ENCODE measurements around the gene ARHGEF11. TPM values are rescaled to one million over a fixed set of nuclear protein-coding genes. Genes with fewer than 3 reads are reported as not detected.

The ARHGEF11 gene
- total and polyA plus RNA-seq, 9 of the 15 experiments (the other 6 are each of a cell fraction or from before 2014, with no cell fraction given), result 0.14 to 15.5 (median 9.0) TPM

DNA sequence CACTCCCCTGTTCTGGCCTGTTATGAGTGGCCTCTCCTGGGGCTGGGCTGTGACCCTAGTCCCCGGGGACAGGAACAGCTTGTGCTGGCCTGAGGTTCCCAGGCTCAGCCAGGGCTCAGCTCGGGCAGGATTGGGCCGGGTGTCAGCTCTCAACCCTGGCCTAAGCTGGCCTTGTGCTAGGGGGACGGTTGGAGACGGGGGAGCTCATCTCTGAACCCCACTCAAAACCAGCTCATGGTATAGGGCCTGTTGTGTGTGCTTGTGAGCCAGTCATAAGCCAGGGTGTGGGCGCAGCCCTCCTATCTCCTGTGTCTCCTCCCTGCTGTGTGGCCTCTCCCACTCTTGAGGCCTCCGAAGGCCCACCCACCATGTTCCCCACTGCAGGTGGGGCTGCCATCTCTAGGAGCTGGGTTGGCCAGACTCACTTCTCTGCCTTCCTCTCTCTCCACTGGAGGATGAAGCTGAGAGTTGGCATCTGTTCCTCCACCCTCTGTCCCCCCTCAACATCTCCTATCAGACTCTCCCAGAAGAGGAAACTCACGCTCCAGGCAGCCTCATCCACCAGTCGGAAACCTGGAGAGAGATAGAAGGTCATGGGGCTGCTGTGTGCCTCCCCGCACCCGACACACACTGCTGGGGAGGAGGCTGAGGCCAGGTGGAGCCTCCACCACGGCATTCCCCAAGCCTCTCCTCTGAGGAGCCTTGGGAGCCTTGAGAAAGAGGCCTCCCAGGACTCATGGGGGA lies 150.7 kb downstream of the ARHGEF11 start (continued):
- TF ChIP-seq DNMT1 (IDR thresholded peaks at IDR 0.05), result no peak
- TF ChIP-seq, protein P1, sequence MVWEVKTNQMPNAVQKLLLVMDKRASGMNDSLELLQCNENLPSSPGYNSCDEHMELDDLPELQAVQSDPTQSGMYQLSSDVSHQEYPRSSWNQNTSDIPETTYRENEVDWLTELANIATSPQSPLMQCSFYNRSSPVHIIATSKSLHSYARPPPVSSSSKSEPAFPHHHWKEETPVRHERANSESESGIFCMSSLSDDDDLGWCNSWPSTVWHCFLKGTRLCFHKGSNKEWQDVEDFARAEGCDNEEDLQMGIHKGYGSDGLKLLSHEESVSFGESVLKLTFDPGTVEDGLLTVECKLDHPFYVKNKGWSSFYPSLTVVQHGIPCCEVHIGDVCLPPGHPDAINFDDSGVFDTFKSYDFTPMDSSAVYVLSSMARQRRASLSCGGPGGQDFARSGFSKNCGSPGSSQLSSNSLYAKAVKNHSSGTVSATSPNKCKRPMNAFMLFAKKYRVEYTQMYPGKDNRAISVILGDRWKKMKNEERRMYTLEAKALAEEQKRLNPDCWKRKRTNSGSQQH (CRISPR knock-in tag; IDR thresholded peaks at IDR 0.05), result no peak
- TF ChIP-seq ZNF41 (CRISPR knock-in tag; conservative IDR thresholded peaks at IDR 0.05), result no peak
- no peak for TF ChIP-seq MTA1 (IDR thresholded peaks at IDR 0.05; ENCODE audit: borderline replicate concordance)
- no peak for TF ChIP-seq YY1 (IDR thresholded peaks at IDR 0.05; ENCODE audit: borderline replicate concordance in 1 of 3, control insufficient read depth in 1 of 3, extremely low read depth in 1 of 3, insufficient read depth in 3 of 3, insufficient read length in 1 of 3, insufficient replicate concordance in 2 of 3, low read depth in 1 of 3, low read length in 2 of 3)
- TF ChIP-seq, protein P2, sequence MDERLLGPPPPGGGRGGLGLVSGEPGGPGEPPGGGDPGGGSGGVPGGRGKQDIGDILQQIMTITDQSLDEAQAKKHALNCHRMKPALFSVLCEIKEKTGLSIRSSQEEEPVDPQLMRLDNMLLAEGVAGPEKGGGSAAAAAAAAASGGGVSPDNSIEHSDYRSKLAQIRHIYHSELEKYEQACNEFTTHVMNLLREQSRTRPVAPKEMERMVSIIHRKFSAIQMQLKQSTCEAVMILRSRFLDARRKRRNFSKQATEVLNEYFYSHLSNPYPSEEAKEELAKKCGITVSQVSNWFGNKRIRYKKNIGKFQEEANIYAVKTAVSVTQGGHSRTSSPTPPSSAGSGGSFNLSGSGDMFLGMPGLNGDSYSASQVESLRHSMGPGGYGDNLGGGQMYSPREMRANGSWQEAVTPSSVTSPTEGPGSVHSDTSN (CRISPR knock-in tag; IDR thresholded peaks at IDR 0.05; ENCODE audit: low read depth), result no peak
- TF ChIP-seq, protein P2 (tag; conservative IDR thresholded peaks at IDR 0.05; ENCODE audit: low read depth), result no peak
- TF ChIP-seq RBM17 (IDR thresholded peaks at IDR 0.05; ENCODE audit: borderline replicate concordance, low read depth, low read length), result no peak
- TF ChIP-seq, protein P3, sequence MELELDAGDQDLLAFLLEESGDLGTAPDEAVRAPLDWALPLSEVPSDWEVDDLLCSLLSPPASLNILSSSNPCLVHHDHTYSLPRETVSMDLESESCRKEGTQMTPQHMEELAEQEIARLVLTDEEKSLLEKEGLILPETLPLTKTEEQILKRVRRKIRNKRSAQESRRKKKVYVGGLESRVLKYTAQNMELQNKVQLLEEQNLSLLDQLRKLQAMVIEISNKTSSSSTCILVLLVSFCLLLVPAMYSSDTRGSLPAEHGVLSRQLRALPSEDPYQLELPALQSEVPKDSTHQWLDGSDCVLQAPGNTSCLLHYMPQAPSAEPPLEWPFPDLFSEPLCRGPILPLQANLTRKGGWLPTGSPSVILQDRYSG (tag; conservative IDR thresholded peaks at IDR 0.05; ENCODE audit: low read depth), result peak; percentile 67; the same call in 1 of the 2 replicates
- TF ChIP-seq ZNF274 (IDR thresholded peaks at IDR 0.05; ENCODE audit: borderline replicate concordance, low read depth, low read length), result no peak
- TF ChIP-seq ILK (tag; IDR thresholded peaks at IDR 0.05; ENCODE audit: borderline replicate concordance, low read depth), result no peak
- TF ChIP-seq POLR2G (IDR thresholded peaks at IDR 0.05; ENCODE audit: low read depth, low read length), result peak; percentile 50; the same call in 1 of the 2 replicates
- no peak for TF ChIP-seq ZNF445 (CRISPR knock-in tag; IDR thresholded peaks at IDR 0.05; ENCODE audit: low read depth)

Measured in K562 (cell line).